ENCODE measurements around the gene ANXA11.
A peak's percentile ranks its signal among the peaks of the same experiment; 100 is the strongest.
"Not testable (repeated sequence)": the region's sequence is repeated elsewhere in the genome, so short reads cannot be mapped to it uniquely, and the experiment has no call there.

The ANXA11 gene

DNA sequence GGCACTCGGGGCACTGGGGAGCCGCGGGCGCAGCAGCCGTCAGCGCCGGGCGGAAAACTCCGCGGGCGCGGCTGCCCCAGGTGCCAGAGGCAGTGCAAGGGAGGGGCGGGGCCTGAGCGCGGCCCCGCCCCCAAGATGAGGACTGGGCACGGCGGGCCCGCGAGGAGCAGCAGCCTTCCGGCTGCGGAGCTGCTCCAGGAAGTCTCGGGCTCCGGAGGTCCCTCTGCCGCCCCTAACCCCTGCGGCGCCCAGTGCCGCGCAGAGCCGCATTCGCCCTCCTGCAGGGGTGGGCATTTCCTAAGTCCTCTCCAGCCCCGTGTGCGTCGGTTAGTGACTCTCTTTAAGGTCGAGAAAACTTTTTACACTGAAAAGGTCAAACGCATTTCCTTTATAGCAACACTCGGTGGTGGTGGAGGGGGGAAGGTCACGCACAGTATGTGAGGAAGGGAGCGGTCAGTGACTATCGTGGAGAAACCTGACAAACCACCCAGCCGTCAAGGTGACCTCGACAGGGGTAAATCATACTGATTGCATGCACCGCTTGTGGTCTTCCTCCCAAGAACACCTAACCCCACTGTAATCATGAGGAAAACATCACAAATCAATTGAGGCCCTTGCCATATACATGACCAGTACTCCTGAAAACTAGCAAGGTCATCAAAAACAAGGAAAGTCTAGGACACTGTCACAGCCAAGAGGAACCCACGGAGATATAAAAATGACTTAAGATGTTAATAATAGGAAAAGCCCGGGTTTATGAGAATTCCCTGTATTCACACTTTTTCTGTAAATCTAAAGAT lies at the start of gene ANXA11:
Gene ANXA11, minus strand, starts transcription at position 61 of the 800 bp plus-strand sequence. CDS start 32,676 bp downstream, outside the sequence.
- peak; percentile 76 to 83 for DNase-seq (ENCODE audit: low read depth in 2 of 2)

DNA sequence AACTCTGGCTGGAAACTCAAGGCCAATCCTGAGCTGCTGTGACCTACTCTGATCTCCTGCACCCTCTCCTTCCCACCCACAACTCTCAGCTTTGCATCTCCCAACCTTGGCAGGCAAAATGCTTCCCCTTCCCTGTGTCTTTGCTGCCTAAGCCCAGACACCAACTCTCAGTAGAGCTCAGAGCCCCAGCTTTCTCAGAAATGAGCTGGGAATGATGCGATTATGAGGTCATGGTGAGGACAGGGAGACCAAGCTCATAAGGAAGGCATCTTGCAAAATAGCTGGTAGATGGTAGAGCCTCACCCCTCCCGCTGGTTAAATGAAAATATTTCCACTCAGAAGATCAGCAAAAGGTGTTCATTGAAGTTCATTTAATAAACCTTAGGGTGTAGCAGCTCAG lies 49.4 kb upstream of the ANXA11 start:
- not testable (repeated sequence) for DNase-seq (ENCODE audit: low read depth in 2 of 2)

DNA sequence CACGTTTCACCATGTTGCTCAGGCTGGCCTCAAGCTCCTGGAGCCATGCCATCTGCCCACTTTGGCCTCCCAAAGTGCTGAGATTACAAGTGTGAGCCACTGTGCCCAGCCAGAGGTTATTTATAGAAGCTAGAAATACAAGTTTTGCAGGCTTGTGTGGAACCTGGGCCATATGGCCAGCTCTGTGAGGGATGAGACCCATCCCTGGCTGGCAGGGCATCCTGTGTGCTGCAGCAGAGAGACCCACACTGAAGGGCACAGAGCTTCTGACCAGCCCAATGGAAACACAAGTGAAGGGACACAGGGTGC lies 48.6 kb upstream of the ANXA11 start:
- DNase-seq (ENCODE audit: low read depth in 2 of 2) = not testable (repeated sequence)

DNA sequence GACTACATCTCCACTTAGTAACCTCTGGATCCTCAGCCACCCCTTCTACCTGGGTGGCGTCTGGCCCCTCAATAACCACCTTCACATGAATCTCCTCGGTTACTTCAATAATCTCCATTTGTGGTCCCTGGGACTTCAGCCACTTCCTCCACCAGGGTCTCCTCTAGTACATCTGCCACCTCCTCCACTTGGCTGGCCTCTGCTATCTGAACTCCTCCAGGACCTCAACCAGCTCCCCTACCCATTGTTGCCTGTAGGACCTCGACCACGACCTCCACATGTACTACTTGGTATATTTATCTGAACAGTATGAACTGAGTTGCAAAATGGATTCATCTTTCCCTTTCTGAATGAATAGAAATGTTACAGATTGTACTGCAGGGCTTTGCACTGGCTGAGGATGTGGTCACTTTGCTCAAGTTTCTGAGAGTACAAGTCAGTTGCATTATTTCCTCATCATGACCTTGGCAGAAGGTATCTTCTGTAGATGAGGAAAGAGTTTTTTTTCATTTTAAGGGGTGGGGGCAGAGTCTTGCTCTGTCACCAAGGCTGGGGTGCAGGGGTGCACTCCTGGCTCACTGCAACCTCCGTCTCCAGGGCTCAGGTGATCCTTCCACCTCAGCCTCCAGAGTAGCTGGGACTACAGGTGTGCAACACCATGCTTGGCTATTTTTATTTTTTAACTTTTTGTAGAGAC lies 48.1 kb upstream of the ANXA11 start:
- DNase-seq (ENCODE audit: low read depth in 2 of 2) = no peak

DNA sequence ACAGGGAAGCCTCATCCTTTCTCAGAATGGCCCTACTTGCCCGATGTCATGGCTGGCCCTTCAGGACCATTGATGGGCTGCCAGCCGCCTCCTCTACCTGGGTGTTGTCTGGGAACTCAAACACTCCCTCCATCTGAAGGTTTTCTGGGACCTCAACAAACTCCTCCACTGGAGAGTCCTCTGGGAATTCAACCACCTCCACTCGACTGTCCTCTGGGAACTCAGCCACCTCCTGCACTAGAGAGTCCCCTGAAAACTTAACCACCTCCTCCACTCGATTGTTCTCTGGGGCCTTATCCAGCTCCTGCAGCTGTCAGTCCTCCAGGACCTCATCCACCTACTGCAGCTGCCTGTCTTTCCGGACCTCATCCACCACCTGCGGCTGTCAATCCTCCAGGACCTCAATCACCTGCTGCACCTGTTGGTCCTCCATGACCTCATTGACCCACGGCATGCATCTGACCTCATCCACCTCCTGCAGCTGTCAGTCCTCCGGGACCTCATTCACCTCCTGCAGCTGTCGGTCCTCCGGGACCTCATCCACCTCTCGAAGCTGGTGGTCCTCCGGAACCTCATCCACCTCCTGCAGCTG lies 47.1 kb upstream of the ANXA11 start:
- no peak for DNase-seq (ENCODE audit: low read depth in 2 of 2)

DNA sequence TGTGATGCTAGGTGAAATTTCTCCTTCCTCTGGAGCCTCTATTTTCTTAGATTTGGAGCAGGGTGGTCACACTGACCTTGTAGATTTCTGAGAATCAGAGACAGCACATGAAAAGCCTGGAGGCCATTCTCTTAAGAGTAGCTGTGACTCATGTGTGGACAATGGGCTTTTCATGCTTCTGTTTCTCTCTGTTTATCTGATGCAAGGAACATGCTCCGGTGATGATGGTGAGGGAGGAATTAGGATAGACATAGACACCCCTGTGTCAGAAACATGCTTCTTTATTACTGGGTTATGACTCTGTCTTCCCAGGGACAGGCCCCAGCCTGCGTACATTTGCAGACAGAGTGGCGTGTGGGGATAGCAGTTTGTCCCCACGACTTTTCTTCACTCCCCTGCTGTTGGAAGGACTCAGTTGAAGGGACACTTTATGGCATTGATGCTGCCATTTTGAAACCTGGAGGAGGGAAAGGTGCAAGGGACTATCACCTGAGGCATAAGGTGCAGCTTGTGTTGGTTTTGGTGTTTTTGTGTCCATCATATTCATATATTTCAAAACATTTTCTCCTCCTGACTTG lies 46.5 kb upstream of the ANXA11 start:
- DNase-seq (ENCODE audit: low read depth in 2 of 2) = not testable (repeated sequence)

DNA sequence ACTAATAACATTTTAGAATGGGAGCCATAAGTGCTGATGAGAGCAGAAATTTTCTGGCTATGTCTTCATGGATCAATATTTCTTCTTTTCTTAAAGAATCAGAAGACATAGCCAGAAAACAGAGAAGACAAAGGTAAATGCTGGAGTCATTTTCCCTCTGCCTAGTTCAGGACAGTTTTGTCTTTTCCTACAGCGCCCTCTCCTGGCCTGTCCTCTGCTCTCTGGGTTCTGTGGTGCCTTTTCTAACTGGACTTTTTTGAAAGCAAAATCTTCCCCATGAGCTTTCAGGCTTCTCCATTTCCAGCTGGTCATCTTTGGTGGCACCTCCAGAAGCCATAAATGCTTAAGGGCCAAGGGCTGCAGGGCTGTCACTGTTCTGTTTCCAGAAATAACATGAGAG lies 45.1 kb upstream of the ANXA11 start:
- not testable (repeated sequence) for DNase-seq (ENCODE audit: low read depth in 2 of 2)

DNA sequence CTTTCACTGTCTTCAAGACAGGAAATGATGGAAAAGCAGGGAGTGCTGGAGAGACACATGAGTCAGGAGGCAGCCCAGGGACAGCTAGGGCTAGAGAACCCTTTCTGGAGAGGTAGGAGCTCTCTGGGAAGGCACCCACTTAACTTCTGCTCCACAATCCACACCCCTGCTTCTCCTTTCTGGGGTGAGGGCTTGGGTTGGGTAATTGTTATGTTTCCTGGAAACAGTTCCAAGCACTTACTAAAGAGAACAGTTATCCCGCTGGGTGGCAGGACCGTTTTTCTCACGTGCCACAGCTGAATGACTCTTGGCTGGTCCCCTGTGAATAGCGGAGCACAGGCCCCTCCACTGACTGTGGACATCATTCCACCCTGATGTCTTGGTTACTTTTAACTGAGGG lies 44.6 kb upstream of the ANXA11 start:
- not testable (repeated sequence) for DNase-seq (ENCODE audit: low read depth in 2 of 2)

DNA sequence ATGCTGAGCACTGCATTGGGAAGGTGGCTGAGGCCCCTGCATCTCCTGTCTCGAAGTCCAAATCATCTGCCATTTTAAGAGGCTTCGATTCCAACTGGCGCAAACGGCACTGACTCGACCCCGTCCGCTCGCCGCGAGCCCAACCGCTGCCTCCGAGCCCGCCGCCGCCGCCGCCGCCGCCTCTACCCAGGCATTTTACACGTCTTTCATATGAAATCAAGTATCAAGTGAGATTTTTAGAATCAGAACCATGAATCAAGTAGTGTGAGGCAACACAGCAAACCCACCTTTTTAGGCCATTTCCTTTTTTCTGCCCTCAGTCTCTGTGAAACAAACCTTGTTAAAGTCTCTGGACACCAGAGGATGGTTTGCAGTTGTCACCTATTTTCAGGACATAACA lies 42.3 kb upstream of the ANXA11 start:
- DNase-seq (ENCODE audit: low read depth in 2 of 2) = not testable (repeated sequence)

DNA sequence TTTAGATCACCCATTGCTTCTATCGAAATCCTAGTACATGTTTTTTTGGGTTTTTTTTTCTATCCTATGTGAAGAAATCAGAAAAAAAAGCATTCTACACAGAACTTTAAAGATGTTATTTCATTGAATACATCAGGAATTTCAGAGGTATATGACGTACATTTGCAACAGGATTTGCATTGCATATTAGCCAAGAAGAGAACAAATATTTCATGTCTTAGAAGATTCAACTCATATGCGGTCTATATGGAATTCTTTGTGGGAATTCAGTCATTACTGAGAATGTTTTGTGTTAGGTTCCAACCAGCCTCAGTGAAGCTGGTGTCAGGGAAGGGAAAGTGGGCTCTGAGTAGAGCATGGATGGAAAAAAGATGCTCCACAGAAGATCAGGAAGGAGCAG lies 39.0 kb upstream of the ANXA11 start:
- DNase-seq (ENCODE audit: low read depth in 2 of 2) = not testable (repeated sequence)

DNA sequence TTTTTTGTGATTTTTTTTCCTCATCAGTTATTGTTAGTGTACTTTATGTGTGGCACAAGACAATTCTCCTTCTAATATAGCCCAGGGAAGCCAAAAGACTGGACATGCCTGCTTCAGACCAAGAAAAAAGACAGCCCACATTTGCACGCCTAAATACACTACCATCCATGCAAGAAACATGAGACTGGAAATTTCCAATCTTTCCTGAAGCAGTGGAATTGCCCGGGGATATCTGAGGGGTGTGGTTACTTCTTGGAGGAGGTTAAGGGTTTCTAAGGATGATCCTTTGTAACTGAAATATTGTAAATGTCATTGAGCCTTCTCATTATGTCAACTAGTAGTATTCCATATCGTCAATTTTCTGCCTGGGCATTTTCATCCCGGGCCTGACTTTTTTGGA lies 37.0 kb upstream of the ANXA11 start:
- DNase-seq (ENCODE audit: low read depth in 2 of 2) = not testable (repeated sequence)

DNA sequence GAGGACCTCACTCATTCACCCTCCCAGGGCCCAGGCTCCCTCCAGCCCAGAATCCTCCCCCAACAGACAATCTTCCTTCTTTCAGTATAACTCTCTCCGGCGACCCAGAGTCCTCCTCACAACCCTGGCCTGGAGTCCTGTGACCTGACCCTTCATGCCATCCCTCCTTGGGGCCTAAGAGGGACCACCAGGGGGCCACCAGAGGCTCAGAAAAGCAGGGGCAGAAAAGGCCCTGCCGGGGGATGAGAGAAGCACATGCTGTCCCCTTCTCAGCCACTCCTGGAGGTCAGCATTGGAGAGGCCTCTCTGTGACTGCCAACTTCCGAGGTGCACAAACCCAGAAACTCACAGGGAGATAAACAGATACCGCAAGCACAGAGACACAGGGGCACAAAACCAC lies 31.1 kb upstream of the ANXA11 start:
- DNase-seq (ENCODE audit: low read depth in 2 of 2) = not testable (repeated sequence)

DNA sequence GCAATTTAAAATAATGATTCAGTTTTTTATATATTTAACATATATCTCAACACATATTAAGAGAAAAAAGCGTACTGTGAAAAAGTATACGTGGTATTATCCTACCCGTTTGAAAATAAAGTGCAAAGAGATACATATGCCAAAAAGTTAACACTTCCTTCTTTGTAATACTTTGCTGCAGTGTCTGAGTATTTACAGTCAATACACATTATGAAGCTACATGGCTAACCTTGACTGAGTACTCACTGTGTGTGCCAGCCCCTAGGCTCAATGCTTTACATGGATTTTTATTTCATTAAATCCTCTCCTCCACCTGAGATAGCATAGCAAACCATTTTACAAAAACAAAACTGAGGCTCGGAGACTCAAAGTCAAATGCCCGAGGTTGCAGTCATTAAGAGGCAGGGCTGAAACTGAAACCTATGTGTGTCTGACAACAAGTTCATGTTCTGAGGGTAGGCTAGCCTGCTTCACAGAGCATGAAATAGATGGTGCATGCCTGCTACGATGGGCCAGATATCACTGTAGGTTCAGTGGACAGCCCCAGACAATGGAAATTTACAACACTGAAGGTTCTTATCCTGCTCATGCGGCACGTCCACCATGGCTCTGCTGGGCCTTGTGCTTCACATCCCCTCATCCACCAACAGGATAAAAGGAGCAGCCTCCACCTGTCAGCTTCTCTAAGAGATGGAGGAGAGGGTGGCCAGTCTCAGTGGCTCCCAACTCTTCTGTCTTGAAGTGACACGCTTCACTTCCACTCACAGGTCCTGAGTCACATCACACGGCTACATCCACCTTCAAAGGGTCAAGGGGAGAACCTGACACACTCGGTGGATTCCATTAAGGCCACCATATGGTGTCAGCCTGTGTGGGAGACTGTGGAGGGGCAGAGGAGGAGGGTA lies 29.2 kb upstream of the ANXA11 start:
- not testable (repeated sequence) for DNase-seq (ENCODE audit: low read depth in 2 of 2)

DNA sequence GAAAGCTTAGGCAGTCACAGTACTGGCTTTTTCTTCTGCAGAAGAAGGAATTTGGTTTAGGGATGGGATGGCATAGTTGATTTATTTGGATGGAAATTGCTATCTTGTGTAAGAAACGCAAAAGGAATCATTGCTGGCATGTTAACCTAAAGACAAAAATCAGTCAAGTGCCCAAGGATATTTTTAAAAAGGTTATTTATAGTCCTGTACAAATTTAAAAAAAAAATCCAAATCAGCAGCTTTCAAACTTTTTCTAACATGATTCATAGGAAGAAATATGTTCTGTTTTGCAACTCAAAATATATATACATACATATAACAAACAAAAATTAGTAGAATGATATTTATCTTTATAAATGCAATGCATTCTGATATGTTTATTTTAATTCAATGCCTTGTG lies 28.5 kb upstream of the ANXA11 start:
- not testable (repeated sequence) for DNase-seq (ENCODE audit: low read depth in 2 of 2)

DNA sequence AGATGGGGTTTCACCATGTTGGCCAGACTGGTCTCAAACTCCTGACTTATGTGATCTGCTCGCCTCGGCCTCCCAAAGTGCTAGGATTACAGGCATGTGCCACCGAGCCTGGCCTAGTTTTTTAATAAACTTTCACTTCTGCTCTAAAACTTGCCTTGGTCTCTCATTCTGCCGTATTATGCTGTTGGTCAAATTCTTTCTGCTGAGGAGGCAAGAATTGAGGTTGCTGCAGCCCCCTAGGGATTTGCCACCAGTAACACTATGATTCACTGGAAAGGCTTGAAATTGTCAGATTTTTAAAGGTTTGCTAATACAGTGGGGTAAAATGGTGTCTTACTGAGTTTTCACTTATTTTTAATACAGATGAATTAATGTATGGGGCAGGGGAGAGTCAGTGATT lies 21.4 kb upstream of the ANXA11 start:
- not testable (repeated sequence) for DNase-seq (ENCODE audit: low read depth in 2 of 2)

DNA sequence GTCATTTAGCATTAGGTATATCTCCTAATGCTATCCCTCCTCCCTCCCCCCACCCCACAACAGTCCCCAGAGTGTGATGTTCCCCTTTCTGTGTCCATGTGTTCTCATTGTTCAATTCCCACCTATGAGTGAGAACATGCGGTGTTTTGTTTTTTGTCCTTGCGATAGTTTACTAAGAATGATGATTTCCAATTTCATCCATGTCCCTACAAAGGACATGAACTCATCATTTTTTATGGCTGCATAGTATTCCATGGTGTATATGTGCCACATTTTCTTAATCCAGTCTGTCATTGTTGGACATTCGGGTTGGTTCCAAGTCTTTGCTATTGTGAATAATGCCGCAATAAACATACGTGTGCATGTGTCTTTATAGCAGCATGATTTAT lies 17.7 kb upstream of the ANXA11 start:
- not testable (repeated sequence) for DNase-seq (ENCODE audit: low read depth in 2 of 2)

DNA sequence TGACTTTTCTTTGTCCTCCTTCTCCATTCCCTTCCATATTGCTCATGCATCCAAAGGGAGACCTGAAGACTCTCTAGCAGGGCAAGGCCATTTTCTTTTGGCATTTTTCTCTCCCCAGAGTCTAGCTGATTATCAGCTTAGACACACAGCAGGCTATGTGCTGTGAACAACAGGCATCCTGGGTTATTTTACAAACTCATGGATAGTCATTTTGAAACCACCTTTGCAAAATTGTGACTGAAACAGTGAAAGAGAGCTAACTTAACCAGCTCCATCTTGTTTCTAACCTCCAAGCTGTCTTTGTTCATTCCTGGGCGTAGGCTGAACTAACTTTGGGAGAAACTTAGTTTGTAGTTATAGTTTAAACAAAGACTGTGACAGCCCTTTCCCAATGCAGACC lies 13.5 kb upstream of the ANXA11 start:
- not testable (repeated sequence) for DNase-seq (ENCODE audit: low read depth in 2 of 2)

DNA sequence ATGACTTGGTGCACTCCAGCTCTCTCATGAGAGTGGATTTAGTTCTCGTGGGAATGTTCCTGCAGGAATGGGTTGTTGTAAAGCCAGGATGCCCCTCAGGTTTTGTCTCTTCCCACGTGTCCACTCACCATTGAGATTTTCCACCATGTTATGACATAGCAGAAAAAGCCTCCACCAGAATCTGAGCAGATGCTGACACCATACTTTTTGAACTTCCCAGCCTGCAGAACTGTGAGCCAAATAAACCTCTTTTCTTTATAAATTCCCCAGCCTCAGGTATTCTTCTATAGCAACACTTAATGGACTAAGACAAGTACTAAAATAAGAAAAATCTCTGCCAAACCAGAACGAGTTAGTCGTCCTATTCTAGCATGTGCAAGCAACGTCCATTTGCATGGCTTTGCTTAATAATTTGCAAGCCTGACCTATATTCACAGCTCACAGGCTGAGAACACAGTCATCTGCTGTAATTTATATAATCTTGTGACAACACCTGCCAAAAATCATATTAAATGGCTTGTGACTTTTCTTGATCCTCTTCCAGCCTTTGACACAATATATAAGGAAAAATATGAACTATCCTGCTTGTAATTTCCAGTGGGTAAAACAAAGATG lies 9.1 kb upstream of the ANXA11 start:
- DNase-seq (ENCODE audit: low read depth in 2 of 2) = not testable (repeated sequence)

DNA sequence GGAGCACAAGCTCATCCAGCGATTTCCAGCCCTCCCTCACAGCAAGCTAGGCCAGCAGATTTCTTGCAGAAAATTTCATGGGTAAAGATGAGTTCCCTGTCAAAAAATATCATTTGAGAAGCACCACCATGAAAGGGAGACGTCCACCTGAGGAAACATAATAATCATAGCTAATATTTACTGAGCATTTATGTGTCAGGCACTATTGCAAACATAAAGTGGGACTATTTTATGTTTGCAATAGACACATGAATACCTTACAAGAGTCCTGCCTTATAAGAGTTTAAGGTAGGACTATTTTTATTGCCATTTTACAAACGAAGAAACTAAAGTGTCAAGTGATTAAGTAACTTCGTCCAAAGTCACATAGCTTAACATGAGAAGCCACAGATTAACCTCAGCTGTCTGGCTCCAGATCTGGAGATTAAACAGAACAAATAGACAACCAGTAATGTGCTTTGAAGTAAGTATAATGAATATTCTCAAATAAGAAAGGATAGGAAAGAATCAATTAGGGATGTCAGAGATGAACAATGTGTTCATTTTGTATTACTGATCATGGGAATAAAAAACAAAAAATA lies 7.3 kb upstream of the ANXA11 start:
- DNase-seq (ENCODE audit: low read depth in 2 of 2) = not testable (repeated sequence)

DNA sequence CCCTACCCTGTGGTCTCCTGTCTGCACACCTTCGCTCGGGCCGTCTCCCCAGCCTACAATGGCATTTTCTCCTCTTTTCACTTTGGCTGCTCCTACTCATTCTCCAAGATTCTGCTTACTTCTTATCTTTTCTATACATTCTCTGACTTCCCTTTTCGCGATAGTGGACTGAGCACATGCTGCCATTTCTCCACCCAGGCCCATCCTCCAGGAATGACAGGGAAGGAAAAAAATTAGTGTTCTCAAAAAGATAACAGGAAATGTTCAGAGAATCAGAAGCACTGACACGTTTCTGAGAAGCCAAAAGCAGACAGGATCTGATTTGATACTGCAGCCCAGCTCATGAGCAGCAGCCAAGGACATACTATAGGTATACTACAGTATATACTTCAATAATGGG lies 6.4 kb upstream of the ANXA11 start:
- DNase-seq (ENCODE audit: low read depth in 2 of 2) = no peak

DNA sequence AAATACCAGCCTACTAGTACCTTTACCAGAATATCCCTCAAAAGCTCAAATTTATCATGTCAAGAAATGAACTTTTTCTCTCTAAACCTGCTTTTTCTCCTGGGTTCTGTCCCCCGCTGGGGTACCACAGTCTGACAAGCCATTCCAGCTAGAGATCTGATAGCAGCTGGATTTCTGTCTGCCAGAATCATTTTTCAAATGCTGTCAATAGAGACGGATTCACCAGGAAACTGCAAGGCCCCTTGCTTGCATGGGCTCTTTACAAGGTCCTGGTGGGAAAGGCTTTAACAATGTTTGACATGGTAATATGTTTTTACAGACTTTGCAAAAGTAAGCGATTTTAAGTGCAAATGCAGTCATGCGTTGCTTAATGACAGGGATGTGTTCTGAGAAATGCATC lies 4.9 kb upstream of the ANXA11 start:
- no peak for DNase-seq (ENCODE audit: low read depth in 2 of 2)

All from stimulated activated CD8-positive, alpha-beta memory T cell treated with anti-CD3 and anti-CD28 coated beads, Interleukin-15, amount 100 ng/mL, for 48 hours (primary cell).